Endothelial cell of umbilical vein (primary cell): ENCODE measurements around the gene BMP8B. TPM values are rescaled to one million over a fixed set of nuclear protein-coding genes. Genes with fewer than 3 reads are reported as not detected.

ENCODE experiments used
- BruUV-seq: library from RNA; stranded (reverse); fragments of 400-500 nt; replicated peaks from 2 replicates; lab custom pipeline; 2021; lab: Mats Ljungman, UMichigan
- CTCF ChIA-PET: fragments of 300-600, 350-600 bp; sonication (Branson Sonifier 250); formaldehyde crosslinking; loops from one replicate; lab custom pipeline; 2021; ENCODE audit warnings: antibody characterized with exemption, inconsistent platforms; lab: Charles Lee
- POLR2A ChIA-PET: fragments of 300-600, 350-600 bp; sonication (Branson Sonifier 250); formaldehyde crosslinking; loops from one replicate; lab custom pipeline; 2021; ENCODE audit warnings: antibody characterized with exemption, inconsistent platforms; lab: Charles Lee
- DNase-seq: peaks from one replicate; pipeline ENCODE4 v3.0.0-alpha.2; 2011; ENCODE audit warnings: low read depth, low spot score
- FAIRE-seq: peaks from 2 replicates; lab custom pipeline; 2011; peaks lifted over from hg19 to GRCh38; lab: Jason Lieb, UNC
- H2AFZ ChIP-seq: 2 replicates; pipeline ENCODE4 v1.6.0; 2012; ENCODE audit warnings: low read depth, low read length, control low read depth, inconsistent platforms
- H3K27ac ChIP-seq: 2 replicates; pipeline ENCODE4 v1.5.1; 2011; ENCODE audit warnings: low read depth, mild to moderate bottlenecking, control low read depth, low read length, moderate library complexity; ENCODE audit not compliant: insufficient read depth
- H3K27me3 ChIP-seq, 2 experiments: 2 replicates each; pipeline versions ENCODE4 v1.6.0 to v1.6.1; 2011; ENCODE audit warnings: low read length in 2 of 2, mixed read lengths in 1 of 2; ENCODE audit not compliant: control insufficient read depth in 2 of 2, insufficient read depth in 2 of 2
- H3K36me3 ChIP-seq, 2 experiments: 2 replicates in 1 of 2; 3 replicates in 1 of 2; pipeline ENCODE4 v1.5.1; 2011; ENCODE audit warnings: low read length in 2 of 2, mild to moderate bottlenecking in 1 of 2, moderate library complexity in 1 of 2; ENCODE audit not compliant: control insufficient read depth in 2 of 2, insufficient read depth in 2 of 2; ENCODE audit errors: extremely low read depth in 1 of 2
- H3K4me1 ChIP-seq: 3 replicates; pipeline ENCODE4 v1.5.1; 2011; ENCODE audit warnings: mild to moderate bottlenecking, low read length; ENCODE audit not compliant: control insufficient read depth, insufficient read depth; ENCODE audit errors: extremely low read depth
- H3K4me2 ChIP-seq: 2 replicates; pipeline ENCODE4 v1.6.1; 2011; ENCODE audit warnings: low read length, control low read depth, mixed read lengths; ENCODE audit not compliant: insufficient read depth
- H3K4me3 ChIP-seq, 3 experiments: fragments of 200-600 bp in 1 of 3; sonication (generic), shearing (Covaris generic) in 1 of 3; replicated peaks in 1 of 3; 2 replicates each; pipeline ENCODE4 v1.5.1; 2011 to 2016; ENCODE audit warnings: control low read depth in 3 of 3, low read length in 3 of 3, mild to moderate bottlenecking in 2 of 3, inconsistent platforms in 1 of 3, low read depth in 1 of 3, moderate library complexity in 1 of 3; ENCODE audit not compliant: insufficient read depth in 1 of 3
- H3K79me2 ChIP-seq: 2 replicates; pipeline ENCODE4 v1.6.0; 2012; ENCODE audit warnings: low read length, inconsistent platforms; ENCODE audit not compliant: control insufficient read depth, insufficient read depth
- H3K9ac ChIP-seq: replicated peaks from 2 replicates; pipeline ENCODE3; 2011; ENCODE audit warnings: low read length, control low read depth; ENCODE audit not compliant: insufficient read depth; ENCODE audit errors: extremely low read depth
- H3K9me1 ChIP-seq: replicated peaks from 3 replicates; pipeline ENCODE4 v1.6.0; 2011; ENCODE audit warnings: mild to moderate bottlenecking, low read length; ENCODE audit not compliant: control insufficient read depth, insufficient read depth; ENCODE audit errors: extremely low read depth
- H3K9me3 ChIP-seq: replicated peaks from 2 replicates; pipeline ENCODE4 v1.5.1; 2012; ENCODE audit warnings: low read length, inconsistent platforms; ENCODE audit not compliant: control insufficient read depth, insufficient read depth
- H4K20me1 ChIP-seq: replicated peaks from 2 replicates; pipeline ENCODE3; 2011; ENCODE audit warnings: mild to moderate bottlenecking, low read length; ENCODE audit not compliant: control insufficient read depth, insufficient read depth; ENCODE audit errors: extremely low read depth
- EZH2 ChIP-seq: IDR thresholded peaks from 2 replicates; pipeline ENCODE4 v1.6.1; 2012; ENCODE audit warnings: borderline replicate concordance, low read depth, mild to moderate bottlenecking, moderate library complexity, low read length, inconsistent platforms; ENCODE audit not compliant: severe bottlenecking
- FOS ChIP-seq: IDR thresholded peaks from 2 replicates; pipeline ENCODE4 v1.6.1; 2011; ENCODE audit warnings: mild to moderate bottlenecking, low read length, moderate library complexity, borderline replicate concordance; ENCODE audit not compliant: insufficient read depth
- GATA2 ChIP-seq: IDR thresholded peaks from 2 replicates; pipeline ENCODE4 v1.7.0; 2011; ENCODE audit warnings: low read depth, mild to moderate bottlenecking, moderate library complexity, mixed read lengths, low read length; ENCODE audit not compliant: insufficient read length, insufficient read depth
- JUN ChIP-seq: IDR thresholded peaks from 2 replicates; pipeline ENCODE4 v1.6.1; 2011; ENCODE audit warnings: borderline replicate concordance, low read depth; ENCODE audit not compliant: insufficient read length, insufficient read depth
- MYC ChIP-seq: IDR thresholded peaks from one replicate; pipeline ENCODE4 v1.6.1; 2011; ENCODE audit warnings: mild to moderate bottlenecking, low read depth, low read length
- POLR2A ChIP-seq: IDR thresholded peaks from 2 replicates; pipeline ENCODE4 v1.6.1; 2012; ENCODE audit warnings: low read depth, mild to moderate bottlenecking, control low read depth, low read length
- POLR2AphosphoS5 ChIP-seq: IDR thresholded peaks from 2 replicates; pipeline ENCODE4 v1.6.1; 2012; ENCODE audit warnings: low read depth, mild to moderate bottlenecking, control low read depth, low read length, moderate library complexity; ENCODE audit not compliant: insufficient read depth
- dilution Hi-C: fragments of 300-500 bp; cut with MboI; formaldehyde crosslinking; loops from one replicate; pipeline ENCODE4 v1.15.0; 2019; ENCODE audit warnings: low sequenced_read_pairs; ENCODE audit not compliant: extremely low pct_ligation_motif_present
- intact Hi-C: fragments of 100-400 bp; cut with micrococcal nuclease; formaldehyde crosslinking; loops from one replicate; pipeline ENCODE4 v1.10.0; 2022
- polyA plus RNA-seq, 4 experiments: library from polyadenylated mRNA; depleted of rRNA in 3 of 4; stranded (reverse) in 3 of 4; unstranded in 1 of 4; fragments of >200 nt; gene quantifications; 2 replicates each; pipeline versions ENCODE4 v1.2.1 to v1.2.3, GENCODE V29; 2011 to 2012; ENCODE audit warnings: missing spikeins in 1 of 4
- total RNA-seq: library from RNA; stranded (reverse); gene quantifications from 2 replicates; pipeline ENCODE4 v1.2.3, GENCODE V29; 2021
- TF ChIP-seq, protein P1 (sequence below), 2 donors: IDR thresholded peaks; 1 replicate in 1 of 2; 2 replicates in 1 of 2; pipeline ENCODE4 v1.5.1; 2011; ENCODE audit warnings: low read length in 2 of 2, mild to moderate bottlenecking in 2 of 2, moderate library complexity in 2 of 2, control low read depth in 1 of 2, inconsistent platforms in 1 of 2, low read depth in 1 of 2; ENCODE audit not compliant: insufficient read depth in 1 of 2; ENCODE audit errors: extremely low read depth in 1 of 2
- TF ChIP-seq, protein P2 (sequence below): IDR thresholded peaks from 2 replicates; pipeline ENCODE4 v1.6.1; 2011; ENCODE audit not compliant: insufficient read depth, insufficient read length

Gene BMP8B
- total and polyA plus RNA-seq, 2 donors (not counting 3 experiments of a cell fraction or from before 2014, with no cell fraction given) = 0.07 TPM; not detected in 1

DNA sequence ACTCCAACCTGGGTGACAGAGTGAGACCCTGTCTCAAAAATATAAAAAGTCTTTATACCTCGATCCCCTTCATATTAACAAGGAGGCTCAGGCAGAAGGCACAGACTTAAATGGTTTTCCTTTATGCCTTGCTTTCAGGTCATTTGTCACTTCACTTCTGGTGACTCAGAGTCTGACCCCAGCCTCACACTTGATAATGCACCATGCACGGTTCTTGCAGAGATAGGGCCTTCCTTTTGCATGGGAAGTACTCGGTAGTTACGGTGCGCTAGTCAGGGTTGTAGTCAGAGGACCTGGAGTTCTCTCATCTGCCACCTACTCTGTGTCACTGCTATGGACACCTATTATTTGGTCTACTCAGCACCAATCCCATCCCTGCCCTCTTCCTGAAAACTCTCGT, 43.6 kb upstream of the BMP8B start:
- POLR2A ChIA-PET = no interaction called here

More for the DNA sequence above, 43.6 kb upstream of the BMP8B start:
- H2AFZ ChIP-seq = no peak overlapping the region
- TF ChIP-seq, protein P1, sequence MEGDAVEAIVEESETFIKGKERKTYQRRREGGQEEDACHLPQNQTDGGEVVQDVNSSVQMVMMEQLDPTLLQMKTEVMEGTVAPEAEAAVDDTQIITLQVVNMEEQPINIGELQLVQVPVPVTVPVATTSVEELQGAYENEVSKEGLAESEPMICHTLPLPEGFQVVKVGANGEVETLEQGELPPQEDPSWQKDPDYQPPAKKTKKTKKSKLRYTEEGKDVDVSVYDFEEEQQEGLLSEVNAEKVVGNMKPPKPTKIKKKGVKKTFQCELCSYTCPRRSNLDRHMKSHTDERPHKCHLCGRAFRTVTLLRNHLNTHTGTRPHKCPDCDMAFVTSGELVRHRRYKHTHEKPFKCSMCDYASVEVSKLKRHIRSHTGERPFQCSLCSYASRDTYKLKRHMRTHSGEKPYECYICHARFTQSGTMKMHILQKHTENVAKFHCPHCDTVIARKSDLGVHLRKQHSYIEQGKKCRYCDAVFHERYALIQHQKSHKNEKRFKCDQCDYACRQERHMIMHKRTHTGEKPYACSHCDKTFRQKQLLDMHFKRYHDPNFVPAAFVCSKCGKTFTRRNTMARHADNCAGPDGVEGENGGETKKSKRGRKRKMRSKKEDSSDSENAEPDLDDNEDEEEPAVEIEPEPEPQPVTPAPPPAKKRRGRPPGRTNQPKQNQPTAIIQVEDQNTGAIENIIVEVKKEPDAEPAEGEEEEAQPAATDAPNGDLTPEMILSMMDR (IDR thresholded peaks at IDR 0.05; ENCODE audit: extremely low read depth in 1 of 2, insufficient read depth in 1 of 2, low read depth in 1 of 2, low read length in 2 of 2) = no peak
- TF ChIP-seq POLR2AphosphoS5 (no peak), GATA2 (no peak), FOS (no peak), EZH2 (no peak), POLR2A (no peak), JUN (no peak), MYC (no peak)
- TF ChIP-seq, protein P2, sequence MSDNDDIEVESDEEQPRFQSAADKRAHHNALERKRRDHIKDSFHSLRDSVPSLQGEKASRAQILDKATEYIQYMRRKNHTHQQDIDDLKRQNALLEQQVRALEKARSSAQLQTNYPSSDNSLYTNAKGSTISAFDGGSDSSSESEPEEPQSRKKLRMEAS = no peak
- no peak for FAIRE-seq
- no peak overlapping the region for H3K4me2 ChIP-seq
- H3K36me3 ChIP-seq = no peaks in the 10 kb centered on the region
- no peaks in the 10 kb centered on the region for H3K4me1 ChIP-seq
- no peaks in the 10 kb centered on the region for H4K20me1 ChIP-seq
- dilution Hi-C loops = no loop called here
- H3K9ac ChIP-seq = no peak overlapping the region
- no peaks in the 10 kb centered on the region for H3K79me2 ChIP-seq
- CTCF ChIA-PET = interaction anchor here (1.2 kb wide), 1 partner anchor 17 kb away, joined by 4 read pairs; no protein-coding TSS in a partner anchor
- intact Hi-C loops = no loop called here
- no peak overlapping the region for H3K27ac ChIP-seq
- no peaks in the 10 kb centered on the region for H3K27me3 ChIP-seq
- no TSS peak for BruUV-seq
- no peaks in the 10 kb centered on the region for H3K9me3 ChIP-seq
- no peaks in the 10 kb centered on the region for H3K9me1 ChIP-seq
- no peak overlapping the region for H3K4me3 ChIP-seq
- no peak for DNase-seq
